HCT116 (cell line): ENCODE results near the gene DMBX1. TPM values are rescaled to one million over a fixed set of nuclear protein-coding genes. Genes with fewer than 3 reads are reported as not detected.

ENCODE experiments used
- ATAC-seq: fragments of 200-7000 bp; cut with Tn5 transposase; 2 replicates; pipeline ENCODE4 v1.9.1; 2020; ENCODE audit warnings: mild to moderate bottlenecking, moderate library complexity
- BruUV-seq: library from RNA; stranded (reverse); fragments of 400-500 nt; replicated peaks from 2 replicates; lab custom pipeline; 2021; lab: Mats Ljungman, UMichigan
- CTCF ChIA-PET: fragments of 300-600 bp; sonication (Branson Sonifier 250); formaldehyde crosslinking; loops from one replicate; lab custom pipeline; 2021; ENCODE audit warnings: antibody characterized with exemption; lab: Charles Lee
- POLR2A ChIA-PET: fragments of 300-600, 350-600 bp; sonication (Branson Sonifier 250); formaldehyde crosslinking; loops from one replicate; lab custom pipeline; 2021; ENCODE audit warnings: antibody characterized with exemption; lab: Charles Lee
- RAD21 ChIA-PET, 2 experiments: fragments of 300-600 bp; sonication (Branson Sonifier 250); formaldehyde crosslinking; loops; one replicate each; lab custom pipeline; 2023; ENCODE audit warnings: low total read pairs in 2 of 2; ENCODE audit not compliant: uncharacterized antibody in 2 of 2, unreplicated experiment in 2 of 2, low non-redundant PET in 1 of 2; lab: Charles Lee
- DNase-seq: peaks from one replicate; pipeline ENCODE4 v3.0.0-alpha.2; 2010; ENCODE audit warnings: low read depth, low spot score
- H2AFZ ChIP-seq: fragments of 200-600 bp; shearing (Covaris generic), sonication (generic); 2 replicates; pipeline ENCODE4 v1.6.1; 2017; ENCODE audit warnings: low read depth, mixed run types, mixed read lengths, antibody characterized with exemption, low read length; ENCODE audit not compliant: poor library complexity, severe bottlenecking
- H3K27ac ChIP-seq: 2 replicates; pipeline ENCODE4 v1.5.1; 2012; ENCODE audit warnings: low read depth, low read length
- H3K27me3 ChIP-seq: fragments of 200-600 bp; sonication (generic); 2 replicates; pipeline ENCODE4 v1.6.1; 2016; ENCODE audit warnings: mixed run types, low read length, mixed read lengths; ENCODE audit not compliant: insufficient read depth
- H3K36me3 ChIP-seq, 2 experiments: fragments of 200-500 bp in 1 of 2; fragments of 200-600 bp in 1 of 2; sonication (Bioruptor generic) in 1 of 2; sonication (generic) in 1 of 2; 2 replicates each; pipeline versions ENCODE4 v1.5.1 to v1.6.1; 2014 to 2016; ENCODE audit warnings: low read length in 2 of 2, inconsistent platforms in 1 of 2, mixed read lengths in 1 of 2, mixed run types in 1 of 2; ENCODE audit not compliant: insufficient read depth in 2 of 2, control insufficient read depth in 1 of 2
- H3K4me1 ChIP-seq, 2 experiments: fragments of 200-600 bp in 1 of 2; sonication (generic) in 1 of 2; 2 replicates each; pipeline versions ENCODE4 v1.5.1 to v1.6.1; 2012 to 2017; ENCODE audit warnings: low read length in 2 of 2, inconsistent platforms in 1 of 2, mild to moderate bottlenecking in 1 of 2, mixed read lengths in 1 of 2, mixed run types in 1 of 2, moderate library complexity in 1 of 2; ENCODE audit not compliant: insufficient read depth in 2 of 2, control insufficient read depth in 1 of 2
- H3K4me2 ChIP-seq: fragments of 200-600 bp; sonication (generic); 2 replicates; pipeline ENCODE4 v1.6.1; 2017; ENCODE audit warnings: mixed run types, low read length, mixed read lengths
- H3K4me3 ChIP-seq, 2 experiments: fragments of 200-600 bp in 1 of 2; sonication (generic) in 1 of 2; replicated peaks in 1 of 2; 2 replicates each; pipeline ENCODE4 v1.5.1; 2011 to 2016; ENCODE audit warnings: low read length in 2 of 2, control low read depth in 1 of 2, low read depth in 1 of 2, mild to moderate bottlenecking in 1 of 2, mixed read lengths in 1 of 2, mixed run types in 1 of 2
- H3K79me2 ChIP-seq: fragments of 200-600 bp; sonication (generic); 2 replicates; pipeline ENCODE4 v1.6.1; 2017; ENCODE audit warnings: mild to moderate bottlenecking, mixed run types, low read length, moderate library complexity, mixed read lengths; ENCODE audit not compliant: insufficient read depth
- H3K9ac ChIP-seq: fragments of 200-600 bp; sonication (generic); 2 replicates; pipeline ENCODE4 v1.6.1; 2016; ENCODE audit warnings: low read length, mixed read lengths
- H3K9me2 ChIP-seq: fragments of 200-600 bp; sonication (generic), shearing (Covaris generic); 2 replicates; pipeline ENCODE4 v1.6.1; 2017; ENCODE audit warnings: mixed run types, mild to moderate bottlenecking, moderate library complexity; ENCODE audit not compliant: insufficient read depth
- H3K9me3 ChIP-seq, 2 experiments: fragments of 200-500 bp in 1 of 2; fragments of 200-600 bp in 1 of 2; sonication (Bioruptor generic) in 1 of 2; sonication (generic) in 1 of 2; 2 replicates each; pipeline ENCODE4 v1.6.1; 2014 to 2017; ENCODE audit warnings: low read length in 2 of 2, mixed read lengths in 2 of 2, inconsistent platforms in 1 of 2, low read depth in 1 of 2, mild to moderate bottlenecking in 1 of 2, mixed run types in 1 of 2, moderate library complexity in 1 of 2; ENCODE audit not compliant: control insufficient read depth in 1 of 2, insufficient read depth in 1 of 2
- H4K20me1 ChIP-seq: fragments of 200-600 bp; sonication (generic), shearing (Covaris generic); 2 replicates; pipeline ENCODE4 v1.6.1; 2017; ENCODE audit warnings: mixed run types, mild to moderate bottlenecking, moderate library complexity; ENCODE audit not compliant: insufficient read depth
- ATF3 ChIP-seq: IDR thresholded peaks from 2 replicates; pipeline ENCODE4 v1.6.1; 2012
- CTCF ChIP-seq, 3 experiments: fragments of 200-600 bp in 1 of 3; sonication (generic) in 1 of 3; IDR thresholded peaks in 2 of 3; conservative IDR thresholded peaks in 1 of 3; 2 replicates each; pipeline ENCODE4 v1.5.1; 2012 to 2017; ENCODE audit warnings: low read depth in 2 of 3, low read length in 2 of 3, antibody characterized with exemption in 1 of 3, borderline replicate concordance in 1 of 3, control low read depth in 1 of 3, mild to moderate bottlenecking in 1 of 3, mixed read lengths in 1 of 3, mixed run types in 1 of 3, moderate library complexity in 1 of 3; ENCODE audit not compliant: insufficient read depth in 1 of 3
- SIN3A ChIP-seq: IDR thresholded peaks from 2 replicates; pipeline ENCODE4 v1.6.1; 2012; ENCODE audit warnings: low read depth
- SP1 ChIP-seq: IDR thresholded peaks from 2 replicates; pipeline ENCODE4 v1.6.1; 2012; ENCODE audit warnings: low read depth
- YY1 ChIP-seq: IDR thresholded peaks from 2 replicates; pipeline ENCODE4 v1.6.1; 2011; ENCODE audit warnings: low read length, low read depth, moderate library complexity, mild to moderate bottlenecking; ENCODE audit not compliant: insufficient replicate concordance; ENCODE audit errors: extremely low read depth
- ZBTB33 ChIP-seq: IDR thresholded peaks from 2 replicates; pipeline ENCODE4 v1.6.1; 2011; ENCODE audit warnings: mild to moderate bottlenecking, low read length, moderate library complexity; ENCODE audit not compliant: insufficient replicate concordance; ENCODE audit errors: extremely low read depth
- ZNF274 ChIP-seq: fragments of 200-500 bp; sonication (Bioruptor generic); IDR thresholded peaks from 2 replicates; pipeline ENCODE4 v1.6.1; 2014; ENCODE audit warnings: mild to moderate bottlenecking, low read depth, low read length, inconsistent platforms
- intact Hi-C: fragments of 100-400 bp; cut with micrococcal nuclease; formaldehyde crosslinking; loops from 2 replicates; pipeline ENCODE4 v1.10.0; 2022
- total RNA-seq: library from RNA; stranded (reverse); gene quantifications from one replicate; pipeline ENCODE4 v1.2.1, GENCODE V29; 2021; ENCODE audit not compliant: unreplicated experiment

The DMBX1 gene
- total RNA-seq, 1 experiment from 2014 or later, result 4.3 TPM

GRCh38 chr1:46484783-46485490 lies 4.7 kb upstream of the DMBX1 start (continued):
- no peak for TF ChIP-seq ZBTB33
- no peak for TF ChIP-seq ATF3
- no peak for TF ChIP-seq SIN3A
- TF ChIP-seq YY1, result no peak
- TF ChIP-seq CTCF (IDR thresholded peaks at IDR 0.05 in 2 of 3, conservative IDR thresholded peaks at IDR 0.05 in 1 of 3; ENCODE audit: borderline replicate concordance in 1 of 3, insufficient read depth in 1 of 3, low read depth in 2 of 3, low read length in 2 of 3), result no peak
- TF ChIP-seq, all 23 proteins: peak for 0

- no peak for TF ChIP-seq ZNF274
- no peak for TF ChIP-seq SP1
- RAD21 ChIA-PET, result no interaction called here
- no peaks in the 10 kb centered on the region for H4K20me1 ChIP-seq
- H3K9me2 ChIP-seq, result no peaks in the 10 kb centered on the region
- H3K27me3 ChIP-seq, result no peaks in the 10 kb centered on the region
- ATAC-seq (no peak), DNase-seq (no peak)
- peaks cover 6 to 20% of the 10 kb centered on the region in 2 experiments; a peak in 3 of 4 replicates for H3K4me1 ChIP-seq
- H3K9me3 ChIP-seq, result no peaks in the 10 kb centered on the region
- intact Hi-C loops, result no loop called here
- no peaks in the 10 kb centered on the region for H3K36me3 ChIP-seq
- POLR2A ChIA-PET, result no interaction called here
- no TSS peak for BruUV-seq
- CTCF ChIA-PET, result interaction anchor here (2.5 kb wide), 1 partner anchor 43 kb away, joined by 15 read pairs; no protein-coding TSS in a partner anchor
- H3K9ac ChIP-seq, result no peak overlapping the region
- no peak overlapping the region for H3K27ac ChIP-seq
- H2AFZ ChIP-seq, result no peak overlapping the region
- no peak overlapping the region for H3K4me3 ChIP-seq
- no peak overlapping the region for H3K4me2 ChIP-seq
- H3K79me2 ChIP-seq, result no peaks in the 10 kb centered on the region
Measured at GRCh38 chr1:46485564-46486431, 3.8 kb upstream of the DMBX1 start.
